Measurements from ENCODE around the gene POLD4. TPM values are rescaled to one million over a fixed set of nuclear protein-coding genes. Genes with fewer than 3 reads are reported as not detected.

Gene POLD4
- total RNA-seq, 2 experiments from 2014 or later = 153 to 171 TPM

DNA sequence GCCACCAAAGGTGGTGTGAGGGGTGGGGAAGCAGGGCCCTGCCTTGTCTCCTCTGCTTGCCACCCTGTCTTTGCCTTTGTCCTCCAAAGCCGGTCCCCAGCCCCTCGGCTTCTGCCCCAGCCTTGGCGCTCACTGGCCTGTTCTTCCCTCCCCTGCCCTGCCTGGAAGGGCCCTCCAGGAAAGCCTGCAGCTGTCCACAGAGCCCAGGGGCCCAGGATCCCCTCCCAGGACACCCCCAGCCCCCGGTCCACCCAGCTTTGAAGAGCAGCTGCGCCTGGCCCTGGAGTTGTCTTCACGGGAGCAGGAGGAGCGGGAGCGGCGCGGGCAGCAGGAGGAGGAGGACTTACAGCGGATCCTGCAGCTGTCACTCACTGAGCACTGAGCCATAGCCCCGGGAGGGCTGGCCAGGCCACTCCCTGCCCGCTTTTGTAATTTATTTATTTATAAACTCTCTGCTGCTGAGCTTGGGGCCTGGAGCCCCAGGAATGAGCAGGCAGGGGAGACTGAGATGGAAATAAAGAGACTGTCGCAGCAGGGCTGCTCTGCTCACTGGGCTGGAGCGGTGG, 51.3 kb downstream of the POLD4 start:
- Histone ChIP-seq H3K4me1 (ENCODE audit: insufficient read depth, low read length, poor library complexity, severe bottlenecking) (no peaks in the 10 kb centered on the region), H3K4me2 (ENCODE audit: low read length) (no peak overlapping the region), H2AFZ (ENCODE audit: low read length) (no peak overlapping the region), H3K9me3 (ENCODE audit: low read length) (no peaks in the 10 kb centered on the region), H3K36me3 (ENCODE audit: insufficient read depth, low read length) (peaks cover 71% of the 10 kb centered on the region), H3K79me2 (ENCODE audit: insufficient read depth, low read depth, low read length) (no peaks in the 10 kb centered on the region), H4K20me1 (ENCODE audit: insufficient read depth, low read length) (no peaks in the 10 kb centered on the region), H3K4me3 (ENCODE audit: low read depth, low read length, poor library complexity, severe bottlenecking) (no peak overlapping the region), H3K27ac (ENCODE audit: low read depth, low read length, poor library complexity, severe bottlenecking) (no peak overlapping the region), H3K9me2 (ENCODE audit: insufficient read depth, low read length) (no peaks in the 10 kb centered on the region)
- intact Hi-C loops (cut with micrococcal nuclease; ENCODE audit: unreplicated experiment) = no loop called here
- ChIA-PET CTCF (ENCODE audit: unreplicated experiment) (no interaction called here), POLR2A (no interaction called here)
- TF ChIP-seq, protein P1, sequence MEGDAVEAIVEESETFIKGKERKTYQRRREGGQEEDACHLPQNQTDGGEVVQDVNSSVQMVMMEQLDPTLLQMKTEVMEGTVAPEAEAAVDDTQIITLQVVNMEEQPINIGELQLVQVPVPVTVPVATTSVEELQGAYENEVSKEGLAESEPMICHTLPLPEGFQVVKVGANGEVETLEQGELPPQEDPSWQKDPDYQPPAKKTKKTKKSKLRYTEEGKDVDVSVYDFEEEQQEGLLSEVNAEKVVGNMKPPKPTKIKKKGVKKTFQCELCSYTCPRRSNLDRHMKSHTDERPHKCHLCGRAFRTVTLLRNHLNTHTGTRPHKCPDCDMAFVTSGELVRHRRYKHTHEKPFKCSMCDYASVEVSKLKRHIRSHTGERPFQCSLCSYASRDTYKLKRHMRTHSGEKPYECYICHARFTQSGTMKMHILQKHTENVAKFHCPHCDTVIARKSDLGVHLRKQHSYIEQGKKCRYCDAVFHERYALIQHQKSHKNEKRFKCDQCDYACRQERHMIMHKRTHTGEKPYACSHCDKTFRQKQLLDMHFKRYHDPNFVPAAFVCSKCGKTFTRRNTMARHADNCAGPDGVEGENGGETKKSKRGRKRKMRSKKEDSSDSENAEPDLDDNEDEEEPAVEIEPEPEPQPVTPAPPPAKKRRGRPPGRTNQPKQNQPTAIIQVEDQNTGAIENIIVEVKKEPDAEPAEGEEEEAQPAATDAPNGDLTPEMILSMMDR (conservative IDR thresholded peaks at IDR 0.05; ENCODE audit: low read length) = no peak
- no peak for TF ChIP-seq EZH2phosphoT487 (IDR thresholded peaks at IDR 0.05; ENCODE audit: borderline replicate concordance, low read depth, low read length)
- no TSS peak for BruUV-seq (replicated peaks)
- DNase-seq (ENCODE audit: low spot score) = no peak

DNA sequence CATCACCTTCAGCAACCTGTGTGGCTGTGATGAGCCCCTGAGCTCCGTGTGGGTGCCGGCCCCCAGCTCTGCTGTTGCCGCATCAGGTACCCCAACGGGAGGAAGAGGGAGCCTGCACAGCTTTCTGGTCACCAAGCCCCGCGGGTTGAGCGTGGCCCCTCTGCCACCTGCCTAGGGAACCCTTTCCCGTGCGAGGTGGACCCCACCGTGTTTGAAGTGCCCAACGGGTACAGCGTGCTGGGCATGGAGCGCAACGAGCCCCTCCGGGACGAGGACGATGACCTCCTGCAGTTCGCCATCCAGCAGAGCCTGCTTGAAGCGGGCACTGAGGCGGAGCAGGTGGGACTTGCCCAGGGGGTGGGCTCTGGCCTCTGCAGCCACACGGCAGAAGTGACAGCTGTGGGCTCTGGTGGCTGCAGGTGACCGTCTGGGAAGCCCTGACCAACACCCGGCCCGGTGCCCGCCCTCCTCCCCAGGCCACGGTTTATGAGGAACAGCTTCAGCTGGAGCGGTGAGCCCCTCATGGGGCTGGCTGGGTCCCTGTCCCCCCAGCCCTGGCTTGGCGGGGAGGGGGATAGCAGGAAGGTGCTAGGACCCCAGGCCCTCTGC, 51.9 kb downstream of the POLD4 start:
- Histone ChIP-seq H3K9me2 (ENCODE audit: insufficient read depth, low read length) (no peaks in the 10 kb centered on the region), H2AFZ (ENCODE audit: low read length) (no peak overlapping the region), H3K36me3 (ENCODE audit: insufficient read depth, low read length) (peaks cover 71% of the 10 kb centered on the region), H3K27ac (ENCODE audit: low read depth, low read length, poor library complexity, severe bottlenecking) (no peak overlapping the region), H3K4me1 (ENCODE audit: insufficient read depth, low read length, poor library complexity, severe bottlenecking) (no peaks in the 10 kb centered on the region), H3K9me3 (ENCODE audit: low read length) (peaks cover 2% of the 10 kb centered on the region; the same call in 1 of the 2 replicates), H3K4me3 (ENCODE audit: low read depth, low read length, poor library complexity, severe bottlenecking) (no peak overlapping the region), H3K4me2 (ENCODE audit: low read length) (no peak overlapping the region), H4K20me1 (ENCODE audit: insufficient read depth, low read length) (no peaks in the 10 kb centered on the region), H3K79me2 (ENCODE audit: insufficient read depth, low read depth, low read length) (no peaks in the 10 kb centered on the region)
- TSS peak; percentile 32 for BruUV-seq (replicated peaks)
- ChIA-PET CTCF (ENCODE audit: unreplicated experiment) (no interaction called here), POLR2A (no interaction called here)
- intact Hi-C loops (cut with micrococcal nuclease; ENCODE audit: unreplicated experiment) = no loop called here
- TF ChIP-seq, protein P1 (conservative IDR thresholded peaks at IDR 0.05; ENCODE audit: low read length) = no peak
- TF ChIP-seq EZH2phosphoT487 (IDR thresholded peaks at IDR 0.05; ENCODE audit: borderline replicate concordance, low read depth, low read length) = no peak
- no peak for DNase-seq (ENCODE audit: low spot score)

Small RNA genes lying within 50 kb of the gene (small RNA-seq; reads per million reads assigned to genes)
- 0.78 reads per million, percentile 34 among the genes with 10 or more reads in this experiment for gene RN7SKP239
- gene RNU6-1238P = not detected

Other genes with a start within 250 kb of the POLD4 start
- gene KDM2A, start 234.3 kb downstream of the POLD4 start, total RNA-seq (2014; rRNA removed; shearing (Covaris generic)) = 25.4 and 31.7 TPM in 2 replicates
- 62.5 and 66.2 TPM in 2 replicates for gene KDM2A, start 234.3 kb downstream of the POLD4 start, total RNA-seq (2022)
- gene GRK2, start 87.1 kb downstream of the POLD4 start, total RNA-seq (2014; rRNA removed; shearing (Covaris generic)) = 379 and 397 TPM in 2 replicates
- 280 and 373 TPM in 2 replicates for gene GRK2, start 87.1 kb downstream of the POLD4 start, total RNA-seq (2022)
- 101 and 136 TPM in 2 replicates for gene ANKRD13D, start 64.2 kb downstream of the POLD4 start, total RNA-seq (2014; rRNA removed; shearing (Covaris generic))
- 119 and 136 TPM in 2 replicates for gene ANKRD13D, start 64.2 kb downstream of the POLD4 start, total RNA-seq (2022)
- 8.4 and 9.2 TPM in 2 replicates for gene SSH3, start 50.0 kb downstream of the POLD4 start, total RNA-seq (2014; rRNA removed; shearing (Covaris generic))
- 18.5 and 22.0 TPM in 2 replicates for gene SSH3, start 50.0 kb downstream of the POLD4 start, total RNA-seq (2022)
- gene CLCF1, start 20.1 kb upstream of the POLD4 start, total RNA-seq (2014; rRNA removed; shearing (Covaris generic)) = 0.35 and 0.67 TPM in 2 replicates
- gene CLCF1, start 20.1 kb upstream of the POLD4 start, total RNA-seq (2022) = 0.34 TPM in 1 of 2 replicates, not detected in the other
- gene RAD9A, start 38.4 kb upstream of the POLD4 start, total RNA-seq (2014; rRNA removed; shearing (Covaris generic)) = 30.1 and 51.0 TPM in 2 replicates
- gene RAD9A, start 38.4 kb upstream of the POLD4 start, total RNA-seq (2022) = 62.2 and 71.1 TPM in 2 replicates
- 248 and 311 TPM in 2 replicates for gene PPP1CA, start 48.3 kb upstream of the POLD4 start, total RNA-seq (2014; rRNA removed; shearing (Covaris generic))
- gene PPP1CA, start 48.3 kb upstream of the POLD4 start, total RNA-seq (2022) = 210 and 219 TPM in 2 replicates
- 105 and 124 TPM in 2 replicates for gene TBC1D10C, start 50.5 kb upstream of the POLD4 start, total RNA-seq (2014; rRNA removed; shearing (Covaris generic))
- gene TBC1D10C, start 50.5 kb upstream of the POLD4 start, total RNA-seq (2022) = 108 and 117 TPM in 2 replicates
- 0.06 and 0.15 TPM in 2 replicates for gene CARNS1, start 62.1 kb upstream of the POLD4 start, total RNA-seq (2014; rRNA removed; shearing (Covaris generic))
- gene CARNS1, start 62.1 kb upstream of the POLD4 start, total RNA-seq (2022) = 0.21 and 0.41 TPM in 2 replicates
- 51.1 and 69.4 TPM in 2 replicates for gene RPS6KB2, start 74.9 kb upstream of the POLD4 start, total RNA-seq (2014; rRNA removed; shearing (Covaris generic))
- 48.3 and 54.9 TPM in 2 replicates for gene RPS6KB2, start 74.9 kb upstream of the POLD4 start, total RNA-seq (2022)
- gene PTPRCAP, start 84.1 kb upstream of the POLD4 start, total RNA-seq (2014; rRNA removed; shearing (Covaris generic)) = 175 and 212 TPM in 2 replicates
- 101 and 129 TPM in 2 replicates for gene PTPRCAP, start 84.1 kb upstream of the POLD4 start, total RNA-seq (2022)
- gene CORO1B, start 89.9 kb upstream of the POLD4 start, total RNA-seq (2014; rRNA removed; shearing (Covaris generic)) = 48.0 and 55.3 TPM in 2 replicates
- 85.3 and 87.4 TPM in 2 replicates for gene CORO1B, start 89.9 kb upstream of the POLD4 start, total RNA-seq (2022)
- gene GPR152, start 99.2 kb upstream of the POLD4 start, total RNA-seq (2014; rRNA removed; shearing (Covaris generic)) = not detected in 2 replicates
- not detected in 2 replicates for gene GPR152, start 99.2 kb upstream of the POLD4 start, total RNA-seq (2022)
- gene CABP4, start 101.8 kb upstream of the POLD4 start, total RNA-seq (2014; rRNA removed; shearing (Covaris generic)) = 3.0 and 3.1 TPM in 2 replicates
- 11.5 and 11.8 TPM in 2 replicates for gene CABP4, start 101.8 kb upstream of the POLD4 start, total RNA-seq (2022)
- gene TMEM134, start 115.7 kb upstream of the POLD4 start, total RNA-seq (2014; rRNA removed; shearing (Covaris generic)) = 26.8 and 38.8 TPM in 2 replicates
- 76.9 and 86.9 TPM in 2 replicates for gene TMEM134, start 115.7 kb upstream of the POLD4 start, total RNA-seq (2022)
- 123 and 125 TPM in 2 replicates for gene AIP, start 129.5 kb upstream of the POLD4 start, total RNA-seq (2014; rRNA removed; shearing (Covaris generic))
- 112 and 116 TPM in 2 replicates for gene AIP, start 129.5 kb upstream of the POLD4 start, total RNA-seq (2022)
- gene PITPNM1, start 151.8 kb upstream of the POLD4 start, total RNA-seq (2014; rRNA removed; shearing (Covaris generic)) = 37.2 and 43.5 TPM in 2 replicates
- 45.6 and 51.3 TPM in 2 replicates for gene PITPNM1, start 151.8 kb upstream of the POLD4 start, total RNA-seq (2022)
- 57.0 and 71.5 TPM in 2 replicates for gene CDK2AP2, start 154.6 kb upstream of the POLD4 start, total RNA-seq (2014; rRNA removed; shearing (Covaris generic))
- 83.9 and 90.2 TPM in 2 replicates for gene CDK2AP2, start 154.6 kb upstream of the POLD4 start, total RNA-seq (2022)
- not detected in 2 replicates for gene CABP2, start 169.9 kb upstream of the POLD4 start, total RNA-seq (2014; rRNA removed; shearing (Covaris generic))
- gene CABP2, start 169.9 kb upstream of the POLD4 start, total RNA-seq (2022) = not detected in 2 replicates
- gene GSTP1, start 230.3 kb upstream of the POLD4 start, total RNA-seq (2014; rRNA removed; shearing (Covaris generic)) = 1,251 and 1,604 TPM in 2 replicates
- 1,017 and 1,139 TPM in 2 replicates for gene GSTP1, start 230.3 kb upstream of the POLD4 start, total RNA-seq (2022)